SU-DHL-6 (cell line): ENCODE results near the gene CD3G.

ENCODE experiments used
- H2AFZ ChIP-seq: fragments of 200-600 bp; sonication (generic); 2 replicates; pipeline ENCODE4 v1.6.1; 2014; ENCODE audit warnings: low read depth, mild to moderate bottlenecking, moderate library complexity, mixed read lengths, antibody characterized with exemption, low read length; ENCODE audit not compliant: severe bottlenecking
- H3F3A ChIP-seq: fragments of 200-600 bp; shearing (Covaris generic); 2 replicates; pipeline ENCODE4 v1.6.0; 2016; ENCODE audit warnings: antibody characterized with exemption, mild to moderate bottlenecking; ENCODE audit not compliant: insufficient read depth
- H3K27ac ChIP-seq: fragments of 200-600 bp; sonication (generic); 2 replicates; pipeline ENCODE4 v1.5.1; 2016; ENCODE audit warnings: low read depth, mild to moderate bottlenecking, low read length, moderate library complexity, mixed read lengths
- H3K27me3 ChIP-seq: fragments of 200-600 bp; sonication (generic), shearing (Covaris generic); 2 replicates; pipeline ENCODE4 v1.6.0; 2014; ENCODE audit warnings: mild to moderate bottlenecking, low read length
- H3K36me3 ChIP-seq: fragments of 200-600 bp; sonication (generic); 2 replicates; pipeline ENCODE4 v1.6.1; 2014; ENCODE audit warnings: mild to moderate bottlenecking, low read length, mixed read lengths
- H3K4me2 ChIP-seq: fragments of 300-600, 200-600 bp; shearing (Covaris generic), sonication (generic); 2 replicates; pipeline ENCODE4 v1.6.0; 2014; ENCODE audit warnings: low read length, low read depth, mild to moderate bottlenecking; ENCODE audit not compliant: poor library complexity, severe bottlenecking
- H3K4me3 ChIP-seq: fragments of 200-600 bp; sonication (generic); 2 replicates; pipeline ENCODE4 v1.5.1; 2014; ENCODE audit warnings: antibody characterized with exemption, low read length, mild to moderate bottlenecking, mixed read lengths; ENCODE audit not compliant: insufficient read depth, poor library complexity, severe bottlenecking
- H3K79me2 ChIP-seq: fragments of 200-600 bp; sonication (generic); 2 replicates; pipeline ENCODE4 v1.6.1; 2014; ENCODE audit warnings: mild to moderate bottlenecking, low read length, moderate library complexity; ENCODE audit not compliant: insufficient read depth
- H3K9ac ChIP-seq: fragments of 200-600 bp; sonication (generic); 2 replicates; pipeline ENCODE4 v1.7.0; 2014; ENCODE audit warnings: mild to moderate bottlenecking, low read length
- H3K9me2 ChIP-seq: fragments of 200-600 bp; sonication (generic); replicated peaks from 2 replicates; pipeline ENCODE4 v1.6.1; 2014; ENCODE audit warnings: low read length; ENCODE audit not compliant: insufficient read depth
- H3K9me3 ChIP-seq: fragments of 200-600 bp; sonication (generic); 2 replicates; pipeline ENCODE4 v1.6.1; 2014; ENCODE audit warnings: low read length, mixed read lengths; ENCODE audit not compliant: insufficient read depth
- H4K20me1 ChIP-seq: fragments of 200-600 bp; sonication (generic); 2 replicates; pipeline ENCODE4 v1.6.1; 2014; ENCODE audit warnings: low read depth, mild to moderate bottlenecking, antibody characterized with exemption, low read length, moderate library complexity, mixed read lengths
- CTCF ChIP-seq: fragments of 200-600 bp; sonication (generic); IDR thresholded peaks from one replicate; pipeline ENCODE4 v1.5.1; 2017; ENCODE audit warnings: antibody characterized with exemption, mild to moderate bottlenecking, low read length, moderate library complexity; ENCODE audit not compliant: insufficient read depth, poor library complexity, severe bottlenecking
- EZH2phosphoT487 ChIP-seq: fragments of 200-600 bp; sonication (generic), shearing (Covaris generic); conservative IDR thresholded peaks from 2 replicates; pipeline ENCODE4 v1.6.1; 2018; ENCODE audit warnings: mild to moderate bottlenecking, antibody characterized with exemption, low read length, moderate library complexity, mixed read lengths

CD3G gene

GRCh38 chr11:118375978-118376377, 31.8 kb downstream of the CD3G start:
- H3F3A ChIP-seq, result no peaks in the 10 kb centered on the region
- H3K9me2 ChIP-seq, result no peaks in the 10 kb centered on the region
- H3K27ac ChIP-seq, result no peak overlapping the region
- no peaks in the 10 kb centered on the region for H3K27me3 ChIP-seq
- H3K4me2 ChIP-seq, result no peak overlapping the region
- H3K4me3 ChIP-seq, result no peak overlapping the region
- no peak overlapping the region for H2AFZ ChIP-seq
- H4K20me1 ChIP-seq, result no peaks in the 10 kb centered on the region
- peaks cover 33% of the 10 kb centered on the region for H3K36me3 ChIP-seq
- no peak overlapping the region for H3K9ac ChIP-seq
- TF ChIP-seq CTCF, result no peak
- H3K9me3 ChIP-seq, result no peaks in the 10 kb centered on the region
- no peaks in the 10 kb centered on the region for H3K79me2 ChIP-seq

- TF ChIP-seq CTCF (no peak), EZH2phosphoT487 (no peak)
- no peak overlapping the region for H2AFZ ChIP-seq
- no peak overlapping the region for H3K27ac ChIP-seq
- H4K20me1 ChIP-seq, result no peaks in the 10 kb centered on the region
- H3K4me3 ChIP-seq, result no peak overlapping the region
- no peak overlapping the region for H3K9ac ChIP-seq
- no peaks in the 10 kb centered on the region for H3K27me3 ChIP-seq
- no peaks in the 10 kb centered on the region for H3K9me3 ChIP-seq
- no peaks in the 10 kb centered on the region for H3K79me2 ChIP-seq
- H3K4me2 ChIP-seq, result no peak overlapping the region
- H3F3A ChIP-seq, result no peaks in the 10 kb centered on the region
- no peaks in the 10 kb centered on the region for H3K9me2 ChIP-seq
- peaks cover 38% of the 10 kb centered on the region for H3K36me3 ChIP-seq
These were observed 35.4 kb downstream of the CD3G start for GRCh38 chr11:118379497-118379896.

- no peak overlapping the region for H3K9ac ChIP-seq
- no peaks in the 10 kb centered on the region for H3K79me2 ChIP-seq
- TF ChIP-seq EZH2phosphoT487, result no peak
- no peak for TF ChIP-seq CTCF
- no peaks in the 10 kb centered on the region for H3K27me3 ChIP-seq
- no peak overlapping the region for H2AFZ ChIP-seq
- no peaks in the 10 kb centered on the region for H4K20me1 ChIP-seq
- no peak overlapping the region for H3K4me3 ChIP-seq
- H3K27ac ChIP-seq, result no peak overlapping the region
- H3K9me3 ChIP-seq, result no peaks in the 10 kb centered on the region
- no peaks in the 10 kb centered on the region for H3F3A ChIP-seq
- peaks cover 42% of the 10 kb centered on the region for H3K36me3 ChIP-seq
- no peak overlapping the region for H3K4me2 ChIP-seq
- H3K9me2 ChIP-seq, result no peaks in the 10 kb centered on the region
These were observed 36.4 kb downstream of the CD3G start for GRCh38 chr11:118380571-118380970.

GRCh38 chr11:118382954-118383353, 38.8 kb downstream of the CD3G start:
- no peak overlapping the region for H3K4me3 ChIP-seq
- no peaks in the 10 kb centered on the region for H3K9me3 ChIP-seq
- peaks cover 60% of the 10 kb centered on the region for H3K36me3 ChIP-seq

More at GRCh38 chr11:118382954-118383353, 38.8 kb downstream of the CD3G start:
- Histone ChIP-seq H3F3A (0 out of 2 replicates have a peak, but pooled peaks cover 4% of the 10 kb centered on the region), H2AFZ (no peak overlapping the region), H4K20me1 (no peaks in the 10 kb centered on the region), H3K27ac (no peak overlapping the region), H3K79me2 (no peaks in the 10 kb centered on the region), H3K9ac (no peak overlapping the region), H3K9me2 (no peaks in the 10 kb centered on the region), H3K4me2 (no peak overlapping the region), H3K27me3 (no peaks in the 10 kb centered on the region)
- TF ChIP-seq EZH2phosphoT487, result no peak
- TF ChIP-seq CTCF, result no peak
